Midbrain (tissue), 1 donor: ENCODE measurements around the gene TTC12.

Experiments used
- DNase-seq: peaks from one replicate; lab custom pipeline; 2025; lab: John Stamatoyannopoulos, UW

The TTC12 gene

GRCh38 chr11:113375402-113375801 is 61.0 kb downstream of the TTC12 start:
- no peak for DNase-seq

- DNase-seq, result peak; percentile 14
Measured at GRCh38 chr11:113376156-113376555, 61.8 kb downstream of the TTC12 start.

- no peak for DNase-seq
Measured at GRCh38 chr11:113377681-113378412, 63.5 kb downstream of the TTC12 start.

GRCh38 chr11:113378692-113379091 is 64.3 kb downstream of the TTC12 start:
- DNase-seq, result no peak

GRCh38 chr11:113382121-113382520 is 67.7 kb downstream of the TTC12 start:
- no peak for DNase-seq

GRCh38 chr11:113384551-113384950 is 70.2 kb downstream of the TTC12 start:
- DNase-seq, result no peak

- DNase-seq, result no peak
Measured at GRCh38 chr11:113385749-113386148, 71.4 kb downstream of the TTC12 start.

GRCh38 chr11:113386866-113387265 is 72.5 kb downstream of the TTC12 start:
- no peak for DNase-seq

GRCh38 chr11:113387605-113388211 is 73.3 kb downstream of the TTC12 start, which contains the start of gene ANKK1:
Gene ANKK1 (plus strand): TSS chr11:113387779. CDS start chr11:113387885, 106 bp downstream.
- DNase-seq, result no peak

GRCh38 chr11:113389272-113389671 is 74.9 kb downstream of the TTC12 start:
- DNase-seq, result no peak

- no peak for DNase-seq
Measured at GRCh38 chr11:113392236-113392921, 78.0 kb downstream of the TTC12 start.

- DNase-seq, result no peak
Measured at GRCh38 chr11:113393501-113393985, 79.2 kb downstream of the TTC12 start.

GRCh38 chr11:113394919-113395318 is 80.5 kb downstream of the TTC12 start:
- no peak for DNase-seq

- no peak for DNase-seq
Measured at GRCh38 chr11:113395782-113396336, 81.5 kb downstream of the TTC12 start.

GRCh38 chr11:113396690-113397089 is 82.3 kb downstream of the TTC12 start:
- no peak for DNase-seq

- no peak for DNase-seq
Measured at GRCh38 chr11:113397212-113397611, 82.8 kb downstream of the TTC12 start.

- no peak for DNase-seq
Measured at GRCh38 chr11:113397821-113398220, 83.4 kb downstream of the TTC12 start.

- DNase-seq, result no peak
Measured at GRCh38 chr11:113398669-113399430, 84.5 kb downstream of the TTC12 start.

- DNase-seq, result no peak
Measured at GRCh38 chr11:113400631-113401230, 86.3 kb downstream of the TTC12 start.

- DNase-seq, result peak; percentile 40
Measured at GRCh38 chr11:113401718-113402117, 87.3 kb downstream of the TTC12 start.

- no peak for DNase-seq
Measured at GRCh38 chr11:113404859-113405430, 90.6 kb downstream of the TTC12 start.
